Thoracic aorta (tissue), 2 donors: ENCODE data around the gene RPS27L. TPM values are rescaled to one million over a fixed set of nuclear protein-coding genes. Genes with fewer than 3 reads are reported as not detected.

Experiments
- ATAC-seq: fragments of 150-250 bp; one replicate; pipeline ENCODE4 v1.8.0; 2017; ENCODE audit warnings: low read depth; ENCODE audit not compliant: insufficient number of reproducible peaks, low FRiP score
- DNase-seq: peaks from one replicate; pipeline ENCODE4 v3.0.0-alpha.2; 2020; ENCODE audit warnings: low spot score
- H3K27ac ChIP-seq, 2 donors: fragments of 200-600 bp; sonication (generic); 1 replicate in 1 of 2; 2 replicates in 1 of 2; pipeline ENCODE4 v1.5.1; 2016; ENCODE audit warnings: mild to moderate bottlenecking in 2 of 2, moderate library complexity in 2 of 2
- H3K27me3 ChIP-seq: fragments of 200-600 bp; sonication (generic); replicated peaks from 2 replicates; pipeline ENCODE4 v1.6.0; 2016; ENCODE audit warnings: mild to moderate bottlenecking; ENCODE audit not compliant: insufficient read depth
- H3K36me3 ChIP-seq: fragments of 200-600 bp; sonication (generic); one replicate; pipeline ENCODE4 v1.5.1; 2016
- H3K4me1 ChIP-seq, 2 donors: fragments of 200-600 bp; sonication (generic); 1 replicate in 1 of 2; 2 replicates in 1 of 2; pipeline versions ENCODE4 v1.5.1 to v1.6.0; 2016; ENCODE audit warnings: low read depth in 2 of 2, mild to moderate bottlenecking in 1 of 2; ENCODE audit not compliant: control insufficient read depth in 1 of 2
- H3K4me3 ChIP-seq: fragments of 200-600 bp; sonication (generic); 2 replicates; pipeline ENCODE4 v1.5.1; 2016; ENCODE audit warnings: mild to moderate bottlenecking
- H3K9me3 ChIP-seq: fragments of 200-600 bp; sonication (generic); 2 replicates; pipeline ENCODE4 v1.5.1; 2016
- CTCF ChIP-seq: fragments of 200-600 bp; sonication (generic); IDR thresholded peaks from one replicate; pipeline ENCODE4 v1.5.1; 2019; ENCODE audit warnings: antibody characterized with exemption
- total RNA-seq, 2 donors: library from RNA; depleted of rRNA; stranded (reverse); fragments of >200 nt; gene quantifications; one replicate each; pipeline versions ENCODE4 v1.1.0 to v1.2.3, GENCODE V29; 2016

The RPS27L gene
- total RNA-seq, 2 donors from 2014 or later, result 40.1 to 120 TPM

GRCh38 chr15:63133786-63134185 lies 23.5 kb downstream of the RPS27L start:
- DNase-seq, result no peak
- Histone ChIP-seq H3K9me3 (no peaks in the 10 kb centered on the region), H3K27me3 (no peaks in the 10 kb centered on the region), H3K4me3 (no peak overlapping the region), H3K27ac (peak overlapping the region; percentile 65 to 72), H3K36me3 (peaks cover 10% of the 10 kb centered on the region), H3K4me1 (peaks cover 26 to 46% of the 10 kb centered on the region in 2 donors)
- ATAC-seq, result no peak
- no peak for TF ChIP-seq CTCF

- no peak for DNase-seq
- Histone ChIP-seq H3K36me3 (peaks cover 12% of the 10 kb centered on the region), H3K4me3 (no peak overlapping the region), H3K4me1 (peaks cover 0 to 4% of the 10 kb centered on the region in 2 donors), H3K9me3 (no peaks in the 10 kb centered on the region), H3K27ac (no peak overlapping the region), H3K27me3 (no peaks in the 10 kb centered on the region)
- no peak for TF ChIP-seq CTCF
- ATAC-seq, result no peak
These were observed 30.6 kb downstream of the RPS27L start for GRCh38 chr15:63126726-63127125.

- H3K27me3 ChIP-seq, result no peaks in the 10 kb centered on the region
- no peak for TF ChIP-seq CTCF
- no peak for DNase-seq
These were observed 32.8 kb downstream of the RPS27L start for GRCh38 chr15:63124506-63124905.

GRCh38 chr15:63122002-63122875 lies 35.0 kb downstream of the RPS27L start:
- Histone ChIP-seq H3K4me1 (peaks cover 4% of the 10 kb centered on the region in 2 donors), H3K36me3 (peaks cover under 1% of the 10 kb centered on the region), H3K27ac (peak overlapping the region; percentile 80 to 82), H3K9me3 (no peaks in the 10 kb centered on the region), H3K27me3 (no peaks in the 10 kb centered on the region), H3K4me3 (peak overlapping the region; percentile 83)
- peak; percentile 92 for ATAC-seq
- peak; percentile 24 for TF ChIP-seq CTCF
- peak; percentile 18 for DNase-seq

More at GRCh38 chr15:63124506-63124905, 32.8 kb downstream of the RPS27L start:
- Histone ChIP-seq H3K27ac (no peak overlapping the region), H3K4me1 (peaks cover 4% of the 10 kb centered on the region in 2 donors), H3K36me3 (peaks cover 5% of the 10 kb centered on the region), H3K9me3 (no peaks in the 10 kb centered on the region), H3K4me3 (no peak overlapping the region)
- ATAC-seq, result no peak

GRCh38 chr15:63121382-63122001 lies 35.8 kb downstream of the RPS27L start, which contains the start of gene LACTB:
Gene LACTB (plus strand): TSS chr15:63121861. CDS start chr15:63121872, 11 bp downstream.
- H3K27ac ChIP-seq, result peak within 1 kb of the TSS; percentile 82 to 88
- H3K4me3 ChIP-seq, result peak within 1 kb of the TSS; percentile 83
- H3K27me3 ChIP-seq, result no peaks in the 10 kb centered on the region
- ATAC-seq (peak; percentile 90), DNase-seq (peak; percentile 45)
- TF ChIP-seq CTCF, result no peak
- no peaks in the 10 kb centered on the region for H3K9me3 ChIP-seq
- no peaks in the 10 kb centered on the region for H3K36me3 ChIP-seq
- peaks cover 4% of the 10 kb centered on the region in 2 donors for H3K4me1 ChIP-seq
